Measurements from ENCODE around the gene BOLA3.

BOLA3 gene

GRCh38 chr2:74174909-74175308 is 27.2 kb upstream of the BOLA3 start:
- Histone ChIP-seq H3K4me3 (ENCODE audit: low read length) (no peak overlapping the region), H3K36me3 (replicated peaks; ENCODE audit: insufficient read depth, low read length) (no peaks in the 10 kb centered on the region; the same call in 1 of the 2 replicates), H3K9ac (ENCODE audit: low read length) (no peak overlapping the region), H3K9me2 (replicated peaks; ENCODE audit: insufficient read depth, low read length) (no peaks in the 10 kb centered on the region), H3F3A (ENCODE audit: insufficient read depth, low read length) (peaks cover 22% of the 10 kb centered on the region), H3K4me2 (ENCODE audit: low read depth, low read length) (no peak overlapping the region), H2AFZ (ENCODE audit: low read length) (no peak overlapping the region), H3K9me3 (replicated peaks; ENCODE audit: insufficient read depth, low read length) (no peaks in the 10 kb centered on the region), H3K4me1 (ENCODE audit: low read length) (0 out of 2 replicates have a peak, but pooled peaks cover 3% of the 10 kb centered on the region), H3K79me2 (ENCODE audit: low read length) (peaks cover 80% of the 10 kb centered on the region), H3K27me3 (replicated peaks; ENCODE audit: insufficient read depth, low read length) (no peaks in the 10 kb centered on the region), H4K20me1 (ENCODE audit: insufficient read depth, low read length) (peaks cover 28% of the 10 kb centered on the region), H3K27ac (ENCODE audit: low read length) (no peak overlapping the region)
- DNase-seq = no peak
- TF ChIP-seq CTCF (IDR thresholded peaks at IDR 0.05; ENCODE audit: low read length) (no peak), EZH2 (optimal IDR thresholded peaks at IDR 0.05; ENCODE audit: low read depth, low read length) (no peak), EZH2phosphoT487 (IDR thresholded peaks at IDR 0.05; ENCODE audit: low read length) (no peak)

GRCh38 chr2:74168739-74169138 is 21.0 kb upstream of the BOLA3 start:
- Histone ChIP-seq H3K9me3 (replicated peaks; ENCODE audit: insufficient read depth, low read length) (no peaks in the 10 kb centered on the region), H4K20me1 (ENCODE audit: insufficient read depth, low read length) (no peaks in the 10 kb centered on the region; the same call in 1 of the 2 replicates), H3K27me3 (replicated peaks; ENCODE audit: insufficient read depth, low read length) (no peaks in the 10 kb centered on the region), H3K27ac (ENCODE audit: low read length) (no peak overlapping the region), H3K4me1 (ENCODE audit: low read length) (no peaks in the 10 kb centered on the region), H3K36me3 (replicated peaks; ENCODE audit: insufficient read depth, low read length) (peaks cover 12% of the 10 kb centered on the region), H3K9me2 (replicated peaks; ENCODE audit: insufficient read depth, low read length) (no peaks in the 10 kb centered on the region), H3K79me2 (ENCODE audit: low read length) (peaks cover 87% of the 10 kb centered on the region), H3K4me2 (ENCODE audit: low read depth, low read length) (no peak overlapping the region), H3K9ac (ENCODE audit: low read length) (no peak overlapping the region), H3F3A (ENCODE audit: insufficient read depth, low read length) (no peaks in the 10 kb centered on the region), H3K4me3 (ENCODE audit: low read length) (no peak overlapping the region), H2AFZ (ENCODE audit: low read length) (no peak overlapping the region)
- DNase-seq = no peak
- no peak for TF ChIP-seq EZH2phosphoT487 (IDR thresholded peaks at IDR 0.05; ENCODE audit: low read length)
- TF ChIP-seq EZH2 (optimal IDR thresholded peaks at IDR 0.05; ENCODE audit: low read depth, low read length) = no peak
- no peak for TF ChIP-seq CTCF (IDR thresholded peaks at IDR 0.05; ENCODE audit: low read length)

GRCh38 chr2:74164761-74165160 is 17.0 kb upstream of the BOLA3 start:
- Histone ChIP-seq H3K4me1 (ENCODE audit: low read length) (no peaks in the 10 kb centered on the region), H3K27me3 (replicated peaks; ENCODE audit: insufficient read depth, low read length) (no peaks in the 10 kb centered on the region), H3K27ac (ENCODE audit: low read length) (no peak overlapping the region), H3K79me2 (ENCODE audit: low read length) (peaks cover 73% of the 10 kb centered on the region), H3K36me3 (replicated peaks; ENCODE audit: insufficient read depth, low read length) (peaks cover 12% of the 10 kb centered on the region), H3K9me3 (replicated peaks; ENCODE audit: insufficient read depth, low read length) (no peaks in the 10 kb centered on the region), H3K4me3 (ENCODE audit: low read length) (no peak overlapping the region), H4K20me1 (ENCODE audit: insufficient read depth, low read length) (no peaks in the 10 kb centered on the region; the same call in 1 of the 2 replicates), H3K9ac (ENCODE audit: low read length) (no peak overlapping the region), H3K4me2 (ENCODE audit: low read depth, low read length) (no peak overlapping the region), H3K9me2 (replicated peaks; ENCODE audit: insufficient read depth, low read length) (no peaks in the 10 kb centered on the region), H3F3A (ENCODE audit: insufficient read depth, low read length) (no peaks in the 10 kb centered on the region), H2AFZ (ENCODE audit: low read length) (no peak overlapping the region)
- TF ChIP-seq CTCF (IDR thresholded peaks at IDR 0.05; ENCODE audit: low read length) (no peak), EZH2phosphoT487 (IDR thresholded peaks at IDR 0.05; ENCODE audit: low read length) (no peak), EZH2 (optimal IDR thresholded peaks at IDR 0.05; ENCODE audit: low read depth, low read length) (no peak)
- DNase-seq = no peak

All from MM.1S (cell line).